H9 (cell line): ENCODE results near the gene ZSCAN5A. TPM values are rescaled to one million over a fixed set of nuclear protein-coding genes. Genes with fewer than 3 reads are reported as not detected.

Experiments
- DNase-seq: peaks from one replicate; pipeline ENCODE4 v3.0.0-alpha.2; 2017
- H2AFZ ChIP-seq: one replicate; pipeline ENCODE4 v1.6.1; 2013; ENCODE audit warnings: mild to moderate bottlenecking, low read length, control low read depth, moderate library complexity
- H2AK5ac ChIP-seq: 2 replicates; pipeline ENCODE4 v1.6.1; 2013; ENCODE audit warnings: low read length, control low read depth, mixed read lengths; ENCODE audit not compliant: insufficient read length
- H2BK120ac ChIP-seq: one replicate; pipeline ENCODE4 v1.6.1; 2013; ENCODE audit warnings: low read depth, mild to moderate bottlenecking, low read length, control low read depth, inconsistent platforms; ENCODE audit not compliant: poor library complexity, severe bottlenecking
- H2BK12ac ChIP-seq: 2 replicates; pipeline ENCODE4 v1.6.1; 2013; ENCODE audit warnings: low read length, control low read depth, mixed read lengths, low read depth; ENCODE audit not compliant: insufficient read length
- H2BK15ac ChIP-seq: 2 replicates; pipeline ENCODE4 v1.6.1; 2013; ENCODE audit warnings: low read depth, low read length, control low read depth
- H2BK20ac ChIP-seq: one replicate; pipeline ENCODE4 v1.6.1; 2013; ENCODE audit warnings: low read depth, mild to moderate bottlenecking, low read length, control low read depth, inconsistent platforms; ENCODE audit not compliant: poor library complexity, severe bottlenecking
- H2BK5ac ChIP-seq: 2 replicates; pipeline ENCODE4 v1.6.1; 2013; ENCODE audit warnings: low read length, control low read depth, mixed read lengths; ENCODE audit not compliant: insufficient read length
- H3K14ac ChIP-seq: 2 replicates; pipeline ENCODE4 v1.6.1; 2013; ENCODE audit warnings: low read length, control low read depth; ENCODE audit not compliant: insufficient read depth
- H3K18ac ChIP-seq: 2 replicates; pipeline ENCODE4 v1.6.1; 2013; ENCODE audit warnings: low read depth, mild to moderate bottlenecking, mixed read lengths, low read length, control low read depth; ENCODE audit not compliant: insufficient read length
- H3K23ac ChIP-seq: 2 replicates; pipeline ENCODE4 v1.6.1; 2013; ENCODE audit warnings: low read length, control low read depth, mixed read lengths, low read depth; ENCODE audit not compliant: insufficient read length
- H3K23me2 ChIP-seq: 2 replicates; pipeline ENCODE4 v1.6.1; 2013; ENCODE audit warnings: low read depth, mild to moderate bottlenecking, mixed read lengths, low read length, control low read depth; ENCODE audit not compliant: insufficient read length, poor library complexity, severe bottlenecking
- H3K27ac ChIP-seq: 2 replicates; pipeline ENCODE4 v1.5.1; 2013; ENCODE audit warnings: low read length, control low read depth, mixed read lengths, low read depth; ENCODE audit not compliant: insufficient read length
- H3K27me3 ChIP-seq: 2 replicates; pipeline ENCODE4 v1.6.1; 2013; ENCODE audit warnings: low read length, control low read depth, inconsistent platforms; ENCODE audit not compliant: insufficient read depth
- H3K4ac ChIP-seq: 2 replicates; pipeline ENCODE4 v1.6.1; 2013; ENCODE audit warnings: low read depth, mild to moderate bottlenecking, control low read depth, inconsistent platforms, low read length, moderate library complexity
- H3K4me1 ChIP-seq: 2 replicates; pipeline ENCODE4 v1.6.1; 2013; ENCODE audit warnings: low read length, control low read depth, inconsistent platforms; ENCODE audit not compliant: insufficient read depth
- H3K4me2 ChIP-seq: 2 replicates; pipeline ENCODE4 v1.6.1; 2013; ENCODE audit warnings: low read length, control low read depth, mixed read lengths; ENCODE audit not compliant: insufficient read length, insufficient read depth
- H3K56ac ChIP-seq: 2 replicates; pipeline ENCODE4 v1.6.1; 2013; ENCODE audit warnings: low read depth, mild to moderate bottlenecking, mixed read lengths, low read length, control low read depth; ENCODE audit not compliant: insufficient read length
- H3K79me1 ChIP-seq: 2 replicates; pipeline ENCODE4 v1.6.1; 2013; ENCODE audit warnings: low read depth, mild to moderate bottlenecking, moderate library complexity, low read length, control low read depth, inconsistent platforms; ENCODE audit not compliant: insufficient read depth, poor library complexity, severe bottlenecking
- H3K79me2 ChIP-seq: 2 replicates; pipeline ENCODE4 v1.6.1; 2013; ENCODE audit warnings: low read length, control low read depth, inconsistent platforms; ENCODE audit not compliant: insufficient read depth
- H3K9ac ChIP-seq: 2 replicates; pipeline ENCODE4 v1.6.1; 2013; ENCODE audit warnings: low read length, control low read depth, mixed read lengths; ENCODE audit not compliant: insufficient read length; ENCODE audit errors: extremely low read depth
- H3K9me3 ChIP-seq: one replicate; pipeline ENCODE4 v1.6.1; 2013; ENCODE audit warnings: low read depth, low read length, inconsistent platforms; ENCODE audit not compliant: control insufficient read depth
- H3T11ph ChIP-seq: one replicate; pipeline ENCODE4 v1.6.1; 2013; ENCODE audit warnings: mild to moderate bottlenecking, low read length, control low read depth, inconsistent platforms
- H4K20me1 ChIP-seq: one replicate; pipeline ENCODE4 v1.6.1; 2013; ENCODE audit not compliant: control insufficient read depth, insufficient read length, insufficient read depth
- H4K5ac ChIP-seq: 2 replicates; pipeline ENCODE4 v1.6.1; 2013; ENCODE audit warnings: low read depth, mild to moderate bottlenecking, mixed read lengths, low read length, control low read depth; ENCODE audit not compliant: insufficient read length
- H4K8ac ChIP-seq: replicated peaks from 2 replicates; pipeline ENCODE4 v1.6.1; 2013; ENCODE audit warnings: low read length, control low read depth, mixed read lengths, low read depth; ENCODE audit not compliant: insufficient read length
- H4K91ac ChIP-seq: 2 replicates; pipeline ENCODE4 v1.6.1; 2013; ENCODE audit warnings: low read depth, mild to moderate bottlenecking, moderate library complexity, mixed read lengths, low read length, control low read depth; ENCODE audit not compliant: insufficient read length
- H3K27ac Mint-ChIP-seq, 3 experiments: 2 replicates in 2 of 3; 3 replicates in 1 of 3; pipeline ENCODE4 v1.8.0; 2020 to 2021; ENCODE audit warnings: mixed read lengths in 3 of 3, mild to moderate bottlenecking in 1 of 3, moderate library complexity in 1 of 3
- H3K27me3 Mint-ChIP-seq: 2 replicates; pipeline ENCODE4 v1.8.0; 2021; ENCODE audit warnings: low read depth, mild to moderate bottlenecking, moderate library complexity, mixed read lengths
- H3K36me3 Mint-ChIP-seq, 3 experiments: 2 replicates in 2 of 3; 3 replicates in 1 of 3; pipeline ENCODE4 v1.8.0; 2020 to 2021; ENCODE audit warnings: low read depth in 3 of 3, mixed read lengths in 3 of 3; ENCODE audit not compliant: insufficient read depth in 1 of 3
- H3K4me1 Mint-ChIP-seq, 2 experiments: 2 replicates each; pipeline ENCODE4 v1.8.0; 2020; ENCODE audit warnings: mixed read lengths in 2 of 2
- H3K4me3 Mint-ChIP-seq, 2 experiments: 2 replicates in 1 of 2; 3 replicates in 1 of 2; pipeline ENCODE4 v1.8.0; 2020 to 2021; ENCODE audit warnings: mild to moderate bottlenecking in 2 of 2, mixed read lengths in 2 of 2, moderate library complexity in 1 of 2
- H3K9me3 Mint-ChIP-seq, 2 experiments: 2 replicates in 1 of 2; 3 replicates in 1 of 2; pipeline ENCODE4 v1.8.0; 2020; ENCODE audit warnings: mild to moderate bottlenecking in 2 of 2, mixed read lengths in 2 of 2, moderate library complexity in 1 of 2
- WGBS: extraction: QIAGEN DNeasy Blood & Tissue Kit; methylation state at CpG from one replicate; pipeline ENCODE4 v1.1.7; 2013; ENCODE audit warnings: missing lambda C conversion rate, low lambda C conversion rate, mixed read lengths; ENCODE audit not compliant: insufficient read length; ENCODE audit errors: extremely low coverage; 5-methylcytosine and 5-hydroxymethylcytosine counted together
- total RNA-seq: library from RNA; stranded (reverse); gene quantifications from 2 replicates; pipeline ENCODE4 v1.2.1, GENCODE V29; 2021
- TF ChIP-seq, protein P1 (sequence below): fragments of 200-600 bp; sonication (generic); conservative IDR thresholded peaks from 3 replicates; pipeline ENCODE4 v1.8.0; 2021; ENCODE audit warnings: antibody characterized with exemption, mild to moderate bottlenecking

The ZSCAN5A gene
- total RNA-seq, 1 experiment from 2014 or later, result 12.5 TPM

GRCh38 chr19:56282809-56283208 lies 31.8 kb downstream of the ZSCAN5A start:
- no peak overlapping the region for H2AFZ ChIP-seq
- no peak overlapping the region for H3K14ac ChIP-seq
- no peak overlapping the region for H3K27ac Mint-ChIP-seq
- TF ChIP-seq, protein P1, sequence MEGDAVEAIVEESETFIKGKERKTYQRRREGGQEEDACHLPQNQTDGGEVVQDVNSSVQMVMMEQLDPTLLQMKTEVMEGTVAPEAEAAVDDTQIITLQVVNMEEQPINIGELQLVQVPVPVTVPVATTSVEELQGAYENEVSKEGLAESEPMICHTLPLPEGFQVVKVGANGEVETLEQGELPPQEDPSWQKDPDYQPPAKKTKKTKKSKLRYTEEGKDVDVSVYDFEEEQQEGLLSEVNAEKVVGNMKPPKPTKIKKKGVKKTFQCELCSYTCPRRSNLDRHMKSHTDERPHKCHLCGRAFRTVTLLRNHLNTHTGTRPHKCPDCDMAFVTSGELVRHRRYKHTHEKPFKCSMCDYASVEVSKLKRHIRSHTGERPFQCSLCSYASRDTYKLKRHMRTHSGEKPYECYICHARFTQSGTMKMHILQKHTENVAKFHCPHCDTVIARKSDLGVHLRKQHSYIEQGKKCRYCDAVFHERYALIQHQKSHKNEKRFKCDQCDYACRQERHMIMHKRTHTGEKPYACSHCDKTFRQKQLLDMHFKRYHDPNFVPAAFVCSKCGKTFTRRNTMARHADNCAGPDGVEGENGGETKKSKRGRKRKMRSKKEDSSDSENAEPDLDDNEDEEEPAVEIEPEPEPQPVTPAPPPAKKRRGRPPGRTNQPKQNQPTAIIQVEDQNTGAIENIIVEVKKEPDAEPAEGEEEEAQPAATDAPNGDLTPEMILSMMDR, result no peak
- H3K27me3 ChIP-seq, result no peaks in the 10 kb centered on the region
- H3K4me1 Mint-ChIP-seq, result no peaks in the 10 kb centered on the region
- no peak overlapping the region for H3K4me3 Mint-ChIP-seq
- no peak overlapping the region for H3T11ph ChIP-seq
- H3K27me3 Mint-ChIP-seq, result no peaks in the 10 kb centered on the region
- H2BK12ac ChIP-seq, result no peak overlapping the region
- WGBS, result no CpG with 5 or more reads among the region's 4 CpGs
- H4K20me1 ChIP-seq, result no peaks in the 10 kb centered on the region
- H2BK15ac ChIP-seq, result no peak overlapping the region
- H3K9me3 ChIP-seq, result no peaks in the 10 kb centered on the region
- no peak overlapping the region for H2BK20ac ChIP-seq
- no peak overlapping the region for H3K56ac ChIP-seq
- H3K4me2 ChIP-seq, result no peak overlapping the region
- peaks cover 0 to 6% (median 3%) of the 10 kb centered on the region in 3 experiments; a peak in 4 of 7 replicates for H3K36me3 Mint-ChIP-seq
- no peak overlapping the region for H3K23ac ChIP-seq
- H4K5ac ChIP-seq, result no peak overlapping the region
- H3K23me2 ChIP-seq, result no peaks in the 10 kb centered on the region
- H3K79me2 ChIP-seq, result no peaks in the 10 kb centered on the region
- H4K8ac ChIP-seq, result no peak overlapping the region
- no peak overlapping the region for H2BK120ac ChIP-seq
- no peak overlapping the region for H3K18ac ChIP-seq
- H2BK5ac ChIP-seq, result no peak overlapping the region
- DNase-seq, result no peak
- no peak overlapping the region for H2AK5ac ChIP-seq
- H4K91ac ChIP-seq, result no peak overlapping the region
- H3K4me1 ChIP-seq, result no peaks in the 10 kb centered on the region
- H3K79me1 ChIP-seq, result no peaks in the 10 kb centered on the region
- H3K9me3 Mint-ChIP-seq, result peaks cover 2 to 48% of the 10 kb centered on the region in 2 experiments; a peak in 4 of 5 replicates
- no peak overlapping the region for H3K9ac ChIP-seq
- H3K27ac ChIP-seq, result no peak overlapping the region
- H3K4ac ChIP-seq, result no peak overlapping the region
